OCI-LY7 (cell line): Measurements from ENCODE around the gene FGB. TPM values are rescaled to one million over a fixed set of nuclear protein-coding genes. Genes with fewer than 3 reads are reported as not detected.

Experiments
- BruUV-seq: library from RNA; stranded (reverse); fragments of 400-500 nt; replicated peaks from 2 replicates; lab custom pipeline; 2021; lab: Mats Ljungman, UMichigan
- CTCF ChIA-PET: fragments of 300-600 bp; sonication (Branson Sonifier 250); formaldehyde crosslinking; loops from one replicate; lab custom pipeline; 2022; ENCODE audit warnings: antibody characterized with exemption; ENCODE audit not compliant: unreplicated experiment; lab: Charles Lee
- POLR2A ChIA-PET: fragments of 300-600 bp; sonication (Branson Sonifier 250); formaldehyde crosslinking; loops from one replicate; lab custom pipeline; 2022; ENCODE audit warnings: antibody characterized with exemption; lab: Charles Lee
- DNase-seq: peaks from one replicate; pipeline ENCODE4 v3.0.0-alpha.2; 2015; ENCODE audit warnings: low spot score
- H2AFZ ChIP-seq: fragments of 200-600 bp; sonication (generic), shearing (Covaris generic); 2 replicates; pipeline ENCODE4 v1.6.1; 2014; ENCODE audit warnings: mild to moderate bottlenecking, antibody characterized with exemption, low read length, moderate library complexity
- H3K27ac ChIP-seq: fragments of 200-600 bp; sonication (generic); 2 replicates; pipeline ENCODE4 v1.5.1; 2014; ENCODE audit warnings: mixed run types, low read depth, mild to moderate bottlenecking, moderate library complexity, low read length, inconsistent platforms; ENCODE audit not compliant: poor library complexity, severe bottlenecking
- H3K36me3 ChIP-seq: fragments of 200-600 bp; sonication (generic); 2 replicates; pipeline ENCODE4 v1.6.1; 2014; ENCODE audit warnings: mild to moderate bottlenecking, antibody characterized with exemption, low read length, moderate library complexity, mixed read lengths; ENCODE audit not compliant: insufficient read depth
- H3K4me1 ChIP-seq: fragments of 200-600 bp; sonication (generic); 2 replicates; pipeline ENCODE4 v1.5.1; 2014; ENCODE audit warnings: mild to moderate bottlenecking, low read length; ENCODE audit not compliant: insufficient read depth, poor library complexity, severe bottlenecking
- H3K4me2 ChIP-seq: fragments of 200-600 bp; sonication (generic); 2 replicates; pipeline ENCODE4 v1.6.1; 2014; ENCODE audit warnings: mild to moderate bottlenecking, low read length
- H3K4me3 ChIP-seq: fragments of 200-600 bp; sonication (generic); 2 replicates; pipeline ENCODE4 v1.5.1; 2014; ENCODE audit warnings: mild to moderate bottlenecking, low read depth, low read length; ENCODE audit not compliant: poor library complexity, severe bottlenecking
- H3K79me2 ChIP-seq: fragments of 200-600 bp; sonication (generic); 2 replicates; pipeline ENCODE4 v1.6.1; 2016; ENCODE audit warnings: low read depth, mild to moderate bottlenecking, low read length, moderate library complexity, mixed read lengths; ENCODE audit not compliant: insufficient read depth
- H3K9me2 ChIP-seq: fragments of 200-600 bp; sonication (generic); 2 replicates; pipeline ENCODE4 v1.6.1; 2016; ENCODE audit warnings: mild to moderate bottlenecking, low read length, mixed read lengths; ENCODE audit not compliant: insufficient read depth
- H3K9me3 ChIP-seq: fragments of 200-600 bp; sonication (generic); 2 replicates; pipeline ENCODE4 v1.6.1; 2014; ENCODE audit warnings: mild to moderate bottlenecking, mixed run types, low read length, mixed read lengths
- H4K20me1 ChIP-seq: fragments of 200-600 bp; sonication (generic); 2 replicates; pipeline ENCODE4 v1.6.1; 2014; ENCODE audit warnings: mild to moderate bottlenecking, antibody characterized with exemption, low read length, moderate library complexity, mixed read lengths; ENCODE audit not compliant: insufficient read depth
- EZH2phosphoT487 ChIP-seq: fragments of 200-600 bp; sonication (generic); IDR thresholded peaks from 2 replicates; pipeline ENCODE4 v1.6.1; 2018; ENCODE audit warnings: low read depth, borderline replicate concordance, mild to moderate bottlenecking, mixed run types, antibody characterized with exemption, low read length, moderate library complexity, mixed read lengths
- intact Hi-C: fragments of 100-400 bp; cut with micrococcal nuclease; formaldehyde crosslinking; loops from one replicate; pipeline ENCODE4 v1.10.0; 2022; ENCODE audit not compliant: unreplicated experiment
- total RNA-seq, 2 experiments: library from RNA; depleted of rRNA in 1 of 2; stranded (reverse); fragments of >200 nt in 1 of 2; shearing (Covaris generic) in 1 of 2; gene quantifications; 2 replicates each; pipeline ENCODE4 v1.2.3, GENCODE V29; 2014 to 2022
- TF ChIP-seq, protein P1 (sequence below): fragments of 200-600 bp; sonication (generic); conservative IDR thresholded peaks from 2 replicates; pipeline ENCODE4 v1.5.1; 2014; ENCODE audit warnings: mild to moderate bottlenecking, antibody characterized with exemption, low read length, moderate library complexity, mixed read lengths

The FGB gene
- total RNA-seq, 2 experiments from 2014 or later: not detected

DNA sequence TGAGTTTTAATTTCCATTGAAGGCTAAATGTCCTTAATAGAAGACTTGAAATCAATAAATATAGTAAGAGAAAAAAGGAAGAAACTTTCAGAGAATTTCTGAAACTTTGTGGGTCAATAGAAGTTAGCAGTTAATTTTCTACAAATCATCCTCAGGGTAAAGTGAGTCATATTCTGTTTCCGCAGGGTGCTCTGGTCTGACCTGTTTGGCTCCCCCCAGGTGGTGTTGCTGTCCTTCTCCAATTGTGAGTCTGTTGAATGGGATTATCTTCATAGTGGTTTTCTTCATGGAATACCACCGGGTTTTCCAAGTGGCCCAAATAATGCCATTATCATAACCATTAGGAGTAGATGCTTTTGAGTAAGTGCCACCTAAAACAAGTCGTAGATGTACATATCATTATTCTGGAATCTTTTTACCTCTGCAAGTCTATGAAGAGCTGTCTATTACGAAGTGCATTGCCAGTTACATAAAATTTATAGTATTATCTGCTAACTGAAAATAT lies 41.9 kb downstream of the FGB start:
- no peak overlapping the region for H2AFZ ChIP-seq
- no peak overlapping the region for H3K4me3 ChIP-seq
- DNase-seq: no peak
- no peaks in the 10 kb centered on the region for H3K4me1 ChIP-seq
- no peaks in the 10 kb centered on the region for H4K20me1 ChIP-seq
- POLR2A ChIA-PET: no interaction called here
- intact Hi-C loops: no loop called here
- BruUV-seq: no TSS peak
- no peaks in the 10 kb centered on the region for H3K79me2 ChIP-seq
- CTCF ChIA-PET: no interaction called here
- H3K36me3 ChIP-seq: no peaks in the 10 kb centered on the region
- H3K27ac ChIP-seq: no peak overlapping the region
- no peaks in the 10 kb centered on the region for H3K9me3 ChIP-seq
- no peaks in the 10 kb centered on the region for H3K9me2 ChIP-seq
- H3K4me2 ChIP-seq: no peak overlapping the region
- TF ChIP-seq, protein P1, sequence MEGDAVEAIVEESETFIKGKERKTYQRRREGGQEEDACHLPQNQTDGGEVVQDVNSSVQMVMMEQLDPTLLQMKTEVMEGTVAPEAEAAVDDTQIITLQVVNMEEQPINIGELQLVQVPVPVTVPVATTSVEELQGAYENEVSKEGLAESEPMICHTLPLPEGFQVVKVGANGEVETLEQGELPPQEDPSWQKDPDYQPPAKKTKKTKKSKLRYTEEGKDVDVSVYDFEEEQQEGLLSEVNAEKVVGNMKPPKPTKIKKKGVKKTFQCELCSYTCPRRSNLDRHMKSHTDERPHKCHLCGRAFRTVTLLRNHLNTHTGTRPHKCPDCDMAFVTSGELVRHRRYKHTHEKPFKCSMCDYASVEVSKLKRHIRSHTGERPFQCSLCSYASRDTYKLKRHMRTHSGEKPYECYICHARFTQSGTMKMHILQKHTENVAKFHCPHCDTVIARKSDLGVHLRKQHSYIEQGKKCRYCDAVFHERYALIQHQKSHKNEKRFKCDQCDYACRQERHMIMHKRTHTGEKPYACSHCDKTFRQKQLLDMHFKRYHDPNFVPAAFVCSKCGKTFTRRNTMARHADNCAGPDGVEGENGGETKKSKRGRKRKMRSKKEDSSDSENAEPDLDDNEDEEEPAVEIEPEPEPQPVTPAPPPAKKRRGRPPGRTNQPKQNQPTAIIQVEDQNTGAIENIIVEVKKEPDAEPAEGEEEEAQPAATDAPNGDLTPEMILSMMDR: no peak
- no peak for TF ChIP-seq EZH2phosphoT487

DNA sequence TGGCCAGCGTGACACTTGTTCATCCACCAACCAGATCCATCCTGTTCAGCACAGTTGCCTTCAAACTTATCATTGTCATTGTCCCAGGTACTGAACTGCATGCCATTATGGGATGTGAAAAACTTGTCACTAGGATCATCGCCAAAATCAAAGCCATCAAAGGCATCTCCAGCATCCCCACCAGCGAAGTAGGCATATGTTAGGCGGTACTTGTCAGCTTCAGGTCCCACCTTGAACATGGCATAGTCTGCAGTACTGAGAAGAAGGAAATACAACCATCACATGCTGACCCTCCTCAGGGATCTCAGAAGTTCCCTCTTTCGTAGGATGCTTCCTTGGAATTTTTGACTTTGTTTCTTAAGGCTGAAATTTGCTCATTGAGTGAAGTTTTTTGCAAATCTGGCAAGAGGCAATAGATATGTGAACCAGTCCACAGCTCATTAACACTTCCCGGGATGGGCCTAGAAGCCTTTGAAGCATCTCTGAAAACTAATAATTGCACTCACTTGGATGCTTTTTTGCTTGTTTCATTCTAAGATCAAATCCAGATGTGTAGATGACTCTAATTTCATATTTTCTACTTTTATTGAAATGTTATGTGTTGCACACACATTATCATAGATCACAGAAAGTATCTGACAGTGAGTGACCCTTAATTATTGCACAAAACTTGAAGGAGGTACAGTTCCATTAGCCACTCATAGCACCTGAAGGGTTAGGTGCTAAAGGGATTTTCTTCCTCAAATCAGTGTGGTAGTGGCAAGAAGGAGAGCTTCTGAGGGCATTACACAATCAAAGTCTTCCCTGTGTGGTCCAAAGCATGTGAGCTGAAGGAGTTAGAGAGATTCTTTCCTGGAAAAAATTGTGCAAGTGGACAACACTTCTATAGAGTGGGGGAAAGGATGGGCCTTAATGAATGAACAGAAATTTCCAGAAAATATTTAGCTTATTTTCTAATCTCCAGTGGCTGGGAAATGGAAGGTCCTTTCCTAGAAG lies 44.2 kb downstream of the FGB start:
- Histone ChIP-seq H3K4me1 (no peaks in the 10 kb centered on the region), H3K27ac (no peak overlapping the region), H3K79me2 (no peaks in the 10 kb centered on the region), H3K9me2 (no peaks in the 10 kb centered on the region), H2AFZ (no peak overlapping the region), H3K4me2 (no peak overlapping the region), H3K36me3 (no peaks in the 10 kb centered on the region), H4K20me1 (no peaks in the 10 kb centered on the region), H3K9me3 (no peaks in the 10 kb centered on the region), H3K4me3 (no peak overlapping the region)
- TF ChIP-seq, protein P1: no peak
- no peak for TF ChIP-seq EZH2phosphoT487
- DNase-seq: no peak
- BruUV-seq: no TSS peak
- intact Hi-C loops: no loop called here
- CTCF ChIA-PET: no interaction called here
- POLR2A ChIA-PET: interaction anchor here (1.2 to 1.7 kb wide), 2 partner anchors 12 to 57 kb away, joined by 3 to 7 read pairs; partner anchors contain the start of gene PLRG1
